Left cardiac atrium (tissue), 2 donors: ENCODE data around the gene TSN. TPM values are rescaled to one million over a fixed set of nuclear protein-coding genes. Genes with fewer than 3 reads are reported as not detected.

Experiments used
- total RNA-seq, 2 donors: library from RNA; stranded (reverse); fragmentation: NEBNext Ultra II Directional; extraction: Animal tissue kit (Norgen Biotek cat#: 25700); gene quantifications; one replicate each; pipeline ENCODE4 v1.2.1, GENCODE V29; 2021
- donor health status: DM: no; HTN: yes; CAD: no; lungs with severe emphysema.
- donor health status: DM: yes; HTN: yes; CAD: no.

The TSN gene
- total RNA-seq, 2 donors from 2014 or later: 35.5 to 45.6 TPM

Other genes with a start within 250 kb of the TSN start
- gene RNU4ATAC, start 224.8 kb upstream of the TSN start, total RNA-seq: 10 to 100 TPM in 1 of 2 donors, not detected in 1; 24.3 TPM
- 10 to 100 TPM; 46.0 to 48.2 TPM for gene CLASP1, start 106.2 kb upstream of the TSN start, total RNA-seq
- 10 to 100 TPM; 22.1 to 33.6 TPM for gene NIFK, start 18.8 kb upstream of the TSN start, total RNA-seq